ENCODE measurements around the gene STK24. TPM values are rescaled to one million over a fixed set of nuclear protein-coding genes. Genes with fewer than 3 reads are reported as not detected.

The STK24 gene
- total and polyA plus RNA-seq, 2 of the 4 experiments (the other 2 are of a cell fraction), result 29.2 to 43.4 TPM

DNA sequence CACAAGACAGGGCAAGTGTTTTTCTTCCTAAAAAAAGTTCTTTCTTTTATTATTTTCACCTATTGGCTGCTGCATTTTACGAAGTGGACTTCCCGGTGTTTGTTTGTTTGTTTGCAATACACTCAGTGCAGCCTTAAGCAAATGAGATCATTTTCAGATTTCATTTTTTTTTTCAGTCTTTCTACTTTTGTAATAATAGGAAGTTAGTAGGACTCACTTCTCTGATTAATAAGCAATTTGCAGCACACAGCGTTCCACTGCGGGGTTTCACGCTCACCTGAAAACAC, 128.3 kb downstream of the STK24 start:
- dilution Hi-C loops (cut with HindIII; ENCODE audit: low sequenced_read_pairs, unreplicated experiment) (no loop called here), intact Hi-C loops (cut with micrococcal nuclease) (loop anchor here (10.0 kb wide), 1 partner anchor 594 kb away; no protein-coding TSS in a partner anchor), in situ Hi-C loops (cut with MboI; ENCODE audit: low sequenced_read_pairs) (loop anchor here (5.0 to 25.0 kb wide), 3 partner anchors 209 to 594 kb away; no protein-coding TSS in a partner anchor)
- no peak overlapping the region for H4K8ac ChIP-seq (ENCODE audit: low read depth in 2 of 2, low read length in 2 of 2)
- no peaks in the 10 kb centered on the region for H3K27me3 ChIP-seq (ENCODE audit: control insufficient read depth, insufficient read depth, low read length)
- no peak overlapping the region for H4K91ac ChIP-seq (ENCODE audit: insufficient read depth, low read depth, low read length)
- no peak overlapping the region for H3K27ac ChIP-seq (ENCODE audit: insufficient read depth, low read length)
- no peak overlapping the region for H4K5ac ChIP-seq (ENCODE audit: low read depth, low read length)
- H2BK20ac ChIP-seq (ENCODE audit: low read depth, low read length), result no peak overlapping the region
- no peak overlapping the region for H3K4me2 ChIP-seq (ENCODE audit: low read depth, low read length)
- no peak overlapping the region for H3K4me3 ChIP-seq (ENCODE audit: insufficient read depth, low read depth, low read length)
- POLR2A ChIA-PET (ENCODE audit: unreplicated experiment), result no interaction called here
- no peak for ATAC-seq (ENCODE audit: low read depth)
- H3K9me1 ChIP-seq (ENCODE audit: insufficient read depth, low read length), result peaks cover 14% of the 10 kb centered on the region
- H3K14ac ChIP-seq (replicated peaks; ENCODE audit: low read depth, low read length), result no peak overlapping the region
- TF ChIP-seq SMC3 (IDR thresholded peaks at IDR 0.05; ENCODE audit: low read depth, low read length), result no peak
- TF ChIP-seq CHD1 (IDR thresholded peaks at IDR 0.05; ENCODE audit: low read depth, low read length), result no peak
- no peak for TF ChIP-seq MXI1 (IDR thresholded peaks at IDR 0.05; ENCODE audit: borderline replicate concordance, low read depth, low read length)
- no peak for TF ChIP-seq POLR2A (IDR thresholded peaks at IDR 0.05; ENCODE audit: low read depth, low read length)
- TF ChIP-seq RAD21 (IDR thresholded peaks at IDR 0.05; ENCODE audit: low read length), result no peak
- no peak for TF ChIP-seq BHLHE40 (IDR thresholded peaks at IDR 0.05; ENCODE audit: low read depth, low read length)
- no peak for TF ChIP-seq FOS (IDR thresholded peaks at IDR 0.05; ENCODE audit: low read depth, low read length)
- TF ChIP-seq, protein P1, sequence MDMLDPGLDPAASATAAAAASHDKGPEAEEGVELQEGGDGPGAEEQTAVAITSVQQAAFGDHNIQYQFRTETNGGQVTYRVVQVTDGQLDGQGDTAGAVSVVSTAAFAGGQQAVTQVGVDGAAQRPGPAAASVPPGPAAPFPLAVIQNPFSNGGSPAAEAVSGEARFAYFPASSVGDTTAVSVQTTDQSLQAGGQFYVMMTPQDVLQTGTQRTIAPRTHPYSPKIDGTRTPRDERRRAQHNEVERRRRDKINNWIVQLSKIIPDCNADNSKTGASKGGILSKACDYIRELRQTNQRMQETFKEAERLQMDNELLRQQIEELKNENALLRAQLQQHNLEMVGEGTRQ (IDR thresholded peaks at IDR 0.05; ENCODE audit: low read depth, low read length), result no peak
- TF ChIP-seq RCOR1 (IDR thresholded peaks at IDR 0.05; ENCODE audit: insufficient replicate concordance, low read length), result no peak
- TF ChIP-seq NFE2L2 (IDR thresholded peaks at IDR 0.05; ENCODE audit: low read depth, low read length), result no peak
- no peak for TF ChIP-seq MAZ (IDR thresholded peaks at IDR 0.05; ENCODE audit: borderline replicate concordance, low read depth, low read length)
- TF ChIP-seq, protein P2, sequence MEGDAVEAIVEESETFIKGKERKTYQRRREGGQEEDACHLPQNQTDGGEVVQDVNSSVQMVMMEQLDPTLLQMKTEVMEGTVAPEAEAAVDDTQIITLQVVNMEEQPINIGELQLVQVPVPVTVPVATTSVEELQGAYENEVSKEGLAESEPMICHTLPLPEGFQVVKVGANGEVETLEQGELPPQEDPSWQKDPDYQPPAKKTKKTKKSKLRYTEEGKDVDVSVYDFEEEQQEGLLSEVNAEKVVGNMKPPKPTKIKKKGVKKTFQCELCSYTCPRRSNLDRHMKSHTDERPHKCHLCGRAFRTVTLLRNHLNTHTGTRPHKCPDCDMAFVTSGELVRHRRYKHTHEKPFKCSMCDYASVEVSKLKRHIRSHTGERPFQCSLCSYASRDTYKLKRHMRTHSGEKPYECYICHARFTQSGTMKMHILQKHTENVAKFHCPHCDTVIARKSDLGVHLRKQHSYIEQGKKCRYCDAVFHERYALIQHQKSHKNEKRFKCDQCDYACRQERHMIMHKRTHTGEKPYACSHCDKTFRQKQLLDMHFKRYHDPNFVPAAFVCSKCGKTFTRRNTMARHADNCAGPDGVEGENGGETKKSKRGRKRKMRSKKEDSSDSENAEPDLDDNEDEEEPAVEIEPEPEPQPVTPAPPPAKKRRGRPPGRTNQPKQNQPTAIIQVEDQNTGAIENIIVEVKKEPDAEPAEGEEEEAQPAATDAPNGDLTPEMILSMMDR (conservative IDR thresholded peaks at IDR 0.05; ENCODE audit: low read depth, low read length), result no peak
- no peak for TF ChIP-seq MAFK (IDR thresholded peaks at IDR 0.05; ENCODE audit: low read depth, low read length)
- TF ChIP-seq, protein P3, sequence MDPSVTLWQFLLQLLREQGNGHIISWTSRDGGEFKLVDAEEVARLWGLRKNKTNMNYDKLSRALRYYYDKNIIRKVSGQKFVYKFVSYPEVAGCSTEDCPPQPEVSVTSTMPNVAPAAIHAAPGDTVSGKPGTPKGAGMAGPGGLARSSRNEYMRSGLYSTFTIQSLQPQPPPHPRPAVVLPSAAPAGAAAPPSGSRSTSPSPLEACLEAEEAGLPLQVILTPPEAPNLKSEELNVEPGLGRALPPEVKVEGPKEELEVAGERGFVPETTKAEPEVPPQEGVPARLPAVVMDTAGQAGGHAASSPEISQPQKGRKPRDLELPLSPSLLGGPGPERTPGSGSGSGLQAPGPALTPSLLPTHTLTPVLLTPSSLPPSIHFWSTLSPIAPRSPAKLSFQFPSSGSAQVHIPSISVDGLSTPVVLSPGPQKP (IDR thresholded peaks at IDR 0.05; ENCODE audit: borderline replicate concordance, low read depth, low read length), result no peak
- no peak for TF ChIP-seq CEBPB (IDR thresholded peaks at IDR 0.05; ENCODE audit: low read depth, low read length)
- no peak for TF ChIP-seq RFX5 (IDR thresholded peaks at IDR 0.05; ENCODE audit: low read depth, low read length)
- H2BK120ac ChIP-seq (ENCODE audit: low read depth, low read length), result no peak overlapping the region
- no peak overlapping the region for H2BK5ac ChIP-seq (ENCODE audit: low read depth, low read length, poor library complexity, severe bottlenecking)
- H2BK15ac ChIP-seq (ENCODE audit: low read depth, low read length), result no peak overlapping the region
- H3K36me3 ChIP-seq (ENCODE audit: control insufficient read depth, insufficient read depth, low read length), result peaks cover 56% of the 10 kb centered on the region
- H4K20me1 ChIP-seq (ENCODE audit: insufficient read depth, low read length), result peaks cover 30% of the 10 kb centered on the region
- H3K4me1 ChIP-seq (ENCODE audit: control insufficient read depth, insufficient read depth, low read length), result peaks cover 8% of the 10 kb centered on the region
- H3K56ac ChIP-seq (ENCODE audit: extremely low read depth, insufficient read depth, low read length), result no peak overlapping the region
- no CpG with 5 or more reads among the region's 5 CpGs for WGBS, 2 experiments (ENCODE audit: extremely low coverage in 2 of 2, insufficient read length in 1 of 2)
- CTCF ChIA-PET, result interaction anchor here (1.0 kb wide), 1 partner anchor 34 kb away, joined by 3 read pairs; no protein-coding TSS in a partner anchor
- H3K18ac ChIP-seq (ENCODE audit: low read depth, low read length), result no peak overlapping the region
- H2AFZ ChIP-seq (replicated peaks; ENCODE audit: low read length, poor library complexity), result no peak overlapping the region
- H3K9me3 ChIP-seq (ENCODE audit: control insufficient read depth, insufficient read depth, low read length), result no peaks in the 10 kb centered on the region
- H2AK9ac ChIP-seq (replicated peaks; ENCODE audit: low read depth, low read length, poor library complexity), result no peak overlapping the region
- H2AK5ac ChIP-seq (ENCODE audit: low read depth, low read length), result no peak overlapping the region
- no peak overlapping the region for H3K4ac ChIP-seq (ENCODE audit: low read depth, low read length)
- DNase-seq, result no peak
- H3K23ac ChIP-seq (ENCODE audit: low read depth, low read length), result no peak overlapping the region
- H3K9ac ChIP-seq (ENCODE audit: low read depth, low read length), result no peak overlapping the region
- BruUV-seq (replicated peaks), result no TSS peak
- H3K79me1 ChIP-seq (ENCODE audit: low read depth in 1 of 2, low read length in 2 of 2), result peaks cover 9 to 66% of the 10 kb centered on the region in 2 experiments; a peak in 3 of 4 replicates
